Neural crest cell (in vitro differentiated cells): Measurements from ENCODE around the gene CHORDC1. TPM values are rescaled to one million over a fixed set of nuclear protein-coding genes. Genes with fewer than 3 reads are reported as not detected.
A peak's percentile ranks its signal among the peaks of the same experiment; 100 is the strongest.
"Not testable (repeated sequence)": the region's sequence is repeated elsewhere in the genome, so short reads cannot be mapped to it uniquely, and the experiment has no call there.

Experiments
- DNase-seq: peaks from one replicate; pipeline ENCODE4 v3.0.0; 2021; ENCODE audit warnings: low read depth, mixed read lengths, low spot score
- H3K27ac Mint-ChIP-seq: one replicate; pipeline ENCODE4 v1.8.0; 2021; ENCODE audit warnings: mild to moderate bottlenecking, mixed read lengths; ENCODE audit not compliant: unreplicated experiment
- H3K27me3 Mint-ChIP-seq: 2 replicates; pipeline ENCODE4 v1.8.0; 2021; ENCODE audit warnings: low read depth, mild to moderate bottlenecking, mixed read lengths
- H3K36me3 Mint-ChIP-seq: 2 replicates; pipeline ENCODE4 v1.8.0; 2021; ENCODE audit warnings: low read depth, mild to moderate bottlenecking, mixed read lengths
- H3K4me1 Mint-ChIP-seq: 2 replicates; pipeline ENCODE4 v1.8.0; 2021; ENCODE audit warnings: mixed read lengths
- H3K4me3 Mint-ChIP-seq: one replicate; pipeline ENCODE4 v1.8.0; 2021; ENCODE audit warnings: mild to moderate bottlenecking, mixed read lengths
- H3K9me3 Mint-ChIP-seq: 2 replicates; pipeline ENCODE4 v1.8.0; 2021; ENCODE audit warnings: mixed read lengths
- total RNA-seq: library from RNA; stranded (reverse); gene quantifications from 2 replicates; pipeline ENCODE4 v1.2.1, GENCODE V29; 2021
- TF ChIP-seq, protein P1 (sequence below): fragments of 200-600 bp; sonication (generic); conservative IDR thresholded peaks from 2 replicates; pipeline ENCODE4 v1.5.0; 2021; ENCODE audit warnings: antibody characterized with exemption, mild to moderate bottlenecking

CHORDC1 gene
- total RNA-seq, 1 donor from 2014 or later = 64.5 TPM

DNA sequence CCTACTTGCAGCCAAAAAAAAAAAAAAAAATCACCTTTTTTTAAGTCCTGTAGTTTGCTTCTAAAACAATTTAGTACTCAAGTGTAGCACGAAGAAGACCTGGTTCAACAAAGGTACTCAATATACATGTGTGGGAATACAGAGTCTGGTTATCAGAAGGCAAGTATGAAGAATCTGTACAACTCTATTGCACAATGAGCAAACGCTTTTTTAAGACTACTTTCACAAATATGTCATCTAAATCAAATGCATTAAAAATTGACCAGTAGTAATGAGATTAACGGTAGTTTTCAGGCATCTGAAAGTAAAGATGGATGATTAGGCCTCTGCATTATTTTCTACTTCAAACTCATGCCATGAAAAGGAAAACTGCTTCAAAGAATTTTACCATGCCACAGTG, 9.5 kb downstream of the CHORDC1 start:
- TF ChIP-seq, protein P1, sequence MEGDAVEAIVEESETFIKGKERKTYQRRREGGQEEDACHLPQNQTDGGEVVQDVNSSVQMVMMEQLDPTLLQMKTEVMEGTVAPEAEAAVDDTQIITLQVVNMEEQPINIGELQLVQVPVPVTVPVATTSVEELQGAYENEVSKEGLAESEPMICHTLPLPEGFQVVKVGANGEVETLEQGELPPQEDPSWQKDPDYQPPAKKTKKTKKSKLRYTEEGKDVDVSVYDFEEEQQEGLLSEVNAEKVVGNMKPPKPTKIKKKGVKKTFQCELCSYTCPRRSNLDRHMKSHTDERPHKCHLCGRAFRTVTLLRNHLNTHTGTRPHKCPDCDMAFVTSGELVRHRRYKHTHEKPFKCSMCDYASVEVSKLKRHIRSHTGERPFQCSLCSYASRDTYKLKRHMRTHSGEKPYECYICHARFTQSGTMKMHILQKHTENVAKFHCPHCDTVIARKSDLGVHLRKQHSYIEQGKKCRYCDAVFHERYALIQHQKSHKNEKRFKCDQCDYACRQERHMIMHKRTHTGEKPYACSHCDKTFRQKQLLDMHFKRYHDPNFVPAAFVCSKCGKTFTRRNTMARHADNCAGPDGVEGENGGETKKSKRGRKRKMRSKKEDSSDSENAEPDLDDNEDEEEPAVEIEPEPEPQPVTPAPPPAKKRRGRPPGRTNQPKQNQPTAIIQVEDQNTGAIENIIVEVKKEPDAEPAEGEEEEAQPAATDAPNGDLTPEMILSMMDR = no peak
- peaks cover 9% of the 10 kb centered on the region for H3K4me1 Mint-ChIP-seq
- peaks cover 10% of the 10 kb centered on the region for H3K36me3 Mint-ChIP-seq
- no peak overlapping the region for H3K27ac Mint-ChIP-seq
- no peak overlapping the region for H3K4me3 Mint-ChIP-seq
- no peaks in the 10 kb centered on the region for H3K9me3 Mint-ChIP-seq
- DNase-seq = no peak
- no peaks in the 10 kb centered on the region for H3K27me3 Mint-ChIP-seq

DNA sequence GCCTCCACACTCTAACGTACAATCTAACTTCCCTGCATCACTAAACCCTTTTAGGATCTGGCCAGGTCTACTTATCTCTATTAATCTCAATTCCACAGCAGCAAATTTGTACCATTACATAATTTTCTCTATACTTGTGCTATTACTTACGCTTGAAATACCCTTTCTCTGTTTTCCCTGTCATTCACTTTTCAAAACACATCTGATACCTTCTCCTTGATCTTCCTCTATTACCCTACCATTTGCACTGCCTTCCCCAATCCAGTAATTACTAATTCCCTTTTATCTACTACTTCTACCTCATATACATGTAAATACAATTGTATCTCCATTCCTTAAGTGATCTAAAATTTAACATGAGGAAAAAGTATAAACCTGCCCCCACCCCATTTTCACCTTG, 14.0 kb downstream of the CHORDC1 start:
- Mint-ChIP-seq H3K27ac (no peak overlapping the region), H3K36me3 (peaks cover 10% of the 10 kb centered on the region), H3K4me3 (no peak overlapping the region)

DNA sequence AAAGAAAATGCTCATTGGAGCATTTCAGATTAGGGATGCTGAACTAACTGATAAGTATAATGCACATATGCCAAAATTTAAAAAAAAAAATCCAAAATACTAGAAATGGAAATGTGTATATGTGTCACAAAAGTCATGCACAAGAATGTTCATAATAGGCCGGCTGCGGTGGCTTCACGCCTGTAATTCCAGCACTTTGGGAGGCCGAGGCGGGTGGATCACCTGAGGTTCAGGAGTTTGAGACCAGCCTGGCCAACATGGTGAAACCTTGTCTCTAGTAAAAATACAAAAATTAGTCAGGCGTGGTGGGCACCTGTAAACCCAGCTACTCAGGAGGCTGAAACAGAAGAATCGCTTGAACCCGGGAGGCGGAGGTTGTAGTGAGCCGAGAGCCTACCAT, 14.9 kb downstream of the CHORDC1 start:
- not testable (repeated sequence) for H3K27me3 Mint-ChIP-seq, H3K36me3 Mint-ChIP-seq, DNase-seq, H3K4me1 Mint-ChIP-seq, H3K4me3 Mint-ChIP-seq, H3K27ac Mint-ChIP-seq, H3K9me3 Mint-ChIP-seq

More for the DNA sequence above, 14.0 kb downstream of the CHORDC1 start:
- no peaks in the 10 kb centered on the region for H3K9me3 Mint-ChIP-seq
- DNase-seq = no peak
- H3K4me1 Mint-ChIP-seq = peaks cover 8% of the 10 kb centered on the region
- TF ChIP-seq, protein P1 = no peak
- no peaks in the 10 kb centered on the region for H3K27me3 Mint-ChIP-seq

DNA sequence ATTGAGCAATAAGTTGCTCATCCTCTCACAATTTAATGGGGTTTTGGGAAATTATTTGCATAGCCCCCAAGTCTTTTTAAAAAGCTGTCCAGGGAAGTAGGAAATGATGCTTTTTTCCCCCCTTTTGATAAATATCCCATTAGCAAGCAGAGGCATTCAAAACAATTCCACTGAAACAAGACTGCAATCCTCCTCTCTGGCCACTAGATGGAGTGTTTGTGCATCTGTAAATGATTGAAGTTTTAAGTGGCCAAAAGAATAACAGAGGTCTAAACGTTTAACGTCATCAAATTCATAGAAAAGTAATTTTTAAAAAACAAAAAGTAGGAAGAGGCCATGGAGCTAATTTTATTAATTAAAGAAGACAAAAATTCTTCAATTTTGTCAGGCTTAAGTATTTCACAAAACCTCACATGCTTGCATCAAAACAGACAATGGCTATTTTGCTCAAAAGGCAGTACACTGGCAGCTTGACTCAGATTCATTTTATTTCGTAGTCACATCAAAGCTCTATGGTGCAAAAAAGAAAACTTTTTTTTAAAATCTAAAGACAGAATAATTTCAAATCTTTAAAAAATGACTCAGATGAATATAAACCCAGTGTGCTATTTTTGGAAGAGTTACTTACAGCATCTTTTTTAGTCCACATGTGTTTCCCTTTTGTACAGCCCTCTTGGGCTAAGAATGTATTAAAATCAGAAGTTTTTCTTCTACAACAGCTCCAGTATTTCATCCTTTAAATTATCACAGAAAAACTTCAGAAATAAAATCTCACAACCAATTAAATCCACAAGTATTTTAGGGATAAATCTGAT, 17.8 kb downstream of the CHORDC1 start:
- peaks cover 8% of the 10 kb centered on the region for H3K4me1 Mint-ChIP-seq
- H3K36me3 Mint-ChIP-seq = peaks cover 10% of the 10 kb centered on the region
- TF ChIP-seq, protein P1 = peak; percentile 90
- H3K9me3 Mint-ChIP-seq = no peaks in the 10 kb centered on the region
- H3K4me3 Mint-ChIP-seq = no peak overlapping the region
- no peak overlapping the region for H3K27ac Mint-ChIP-seq
- no peaks in the 10 kb centered on the region for H3K27me3 Mint-ChIP-seq
- no peak for DNase-seq

DNA sequence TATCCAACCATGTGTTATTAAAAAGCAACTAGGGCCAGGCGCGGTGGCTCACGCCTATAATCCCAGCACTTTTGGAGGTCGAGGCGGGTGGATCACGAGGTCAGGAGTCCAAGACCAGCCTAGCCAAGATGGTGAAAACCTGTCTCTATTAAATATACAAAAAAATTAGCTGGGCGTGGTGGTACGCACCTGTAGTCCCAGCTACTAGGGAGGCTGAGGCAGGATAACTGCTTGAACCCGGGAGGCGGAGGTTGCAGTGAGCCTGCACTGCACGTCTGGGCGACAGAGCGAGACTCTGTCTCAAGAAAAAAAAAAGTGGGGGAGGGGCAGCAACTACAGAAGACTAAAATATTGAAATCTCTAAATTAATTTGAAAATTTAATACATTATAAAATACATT, 18.4 kb downstream of the CHORDC1 start:
- Mint-ChIP-seq H3K27me3 (no peaks in the 10 kb centered on the region), H3K27ac (no peak overlapping the region), H3K4me1 (peaks cover 8% of the 10 kb centered on the region), H3K36me3 (peaks cover 7% of the 10 kb centered on the region), H3K4me3 (no peak overlapping the region), H3K9me3 (no peaks in the 10 kb centered on the region)
- TF ChIP-seq, protein P1 = no peak
- DNase-seq = no peak

DNA sequence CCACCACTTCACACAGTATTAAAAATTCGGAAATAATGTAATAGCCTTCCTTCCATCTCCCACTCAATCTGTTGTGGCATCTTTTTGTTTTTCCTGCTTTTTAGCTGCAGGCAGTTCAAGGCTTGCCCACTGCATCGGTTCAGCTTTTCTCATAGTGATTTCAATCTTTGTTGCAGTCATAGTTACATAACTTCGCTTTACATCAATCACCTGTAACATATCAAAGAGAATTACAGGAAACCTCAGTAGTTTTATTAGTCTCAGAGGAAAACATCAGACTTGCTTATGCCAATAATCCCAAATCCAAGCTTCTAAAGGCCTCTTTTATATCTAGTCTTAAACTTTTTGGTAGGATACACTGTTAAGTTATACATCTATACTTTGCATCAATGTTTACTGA, 20.5 kb downstream of the CHORDC1 start:
- DNase-seq = no peak
- no peak overlapping the region for H3K4me3 Mint-ChIP-seq
- peaks cover 5% of the 10 kb centered on the region for H3K36me3 Mint-ChIP-seq
- peaks cover 8% of the 10 kb centered on the region for H3K4me1 Mint-ChIP-seq
- no peak overlapping the region for H3K27ac Mint-ChIP-seq
- TF ChIP-seq, protein P1 = no peak
- no peaks in the 10 kb centered on the region for H3K9me3 Mint-ChIP-seq
- H3K27me3 Mint-ChIP-seq = no peaks in the 10 kb centered on the region
